CD4-positive, alpha-beta T cell (primary cell): ENCODE measurements around the gene DEFB113. TPM values are rescaled to one million over a fixed set of nuclear protein-coding genes. Genes with fewer than 3 reads are reported as not detected.

Source experiments
- ATAC-seq: fragments of 200-7000 bp; cut with Tn5 transposase; one replicate; pipeline ENCODE4 v1.10.0; 2022; ENCODE audit warnings: mild to moderate bottlenecking; ENCODE audit not compliant: poor library complexity
- CTCF ChIA-PET: fragments of 350-600 bp; sonication (Branson Sonifier 250); formaldehyde crosslinking; loops from one replicate; lab custom pipeline; 2021; ENCODE audit warnings: antibody characterized with exemption, inconsistent platforms; lab: Charles Lee
- POLR2A ChIA-PET: fragments of 350-600 bp; sonication (Branson Sonifier 250); formaldehyde crosslinking; loops from one replicate; lab custom pipeline; 2021; ENCODE audit warnings: antibody characterized with exemption, inconsistent platforms; lab: Charles Lee
- DNase-seq, 14 experiments: peaks; one replicate each; pipeline ENCODE4 v3.0.0-alpha.2; 2013 to 2020; ENCODE audit warnings: mixed read lengths in 2 of 14
- H3K27ac ChIP-seq, 2 donors: one replicate each; pipeline versions ENCODE4 v1.5.1 to v1.7.0; 2013; ENCODE audit warnings: low read length in 2 of 2, low read depth in 1 of 2, mild to moderate bottlenecking in 1 of 2
- H3K27me3 ChIP-seq, 2 experiments: 1 replicate in 1 of 2; 2 replicates in 1 of 2; pipeline versions ENCODE4 v1.6.1 to v1.7.0; 2013; ENCODE audit warnings: low read length in 2 of 2, control low read depth in 1 of 2, mild to moderate bottlenecking in 1 of 2, moderate library complexity in 1 of 2; ENCODE audit not compliant: insufficient read depth in 2 of 2, control insufficient read depth in 1 of 2
- H3K36me3 ChIP-seq: one replicate; pipeline ENCODE4 v1.6.1; 2013; ENCODE audit warnings: low read length, control low read depth; ENCODE audit not compliant: insufficient read depth
- H3K4me1 ChIP-seq: one replicate; pipeline ENCODE4 v1.6.1; 2013; ENCODE audit warnings: low read length, control low read depth; ENCODE audit not compliant: insufficient read depth
- H3K4me3 ChIP-seq: one replicate; pipeline ENCODE4 v1.5.1; 2013; ENCODE audit warnings: mild to moderate bottlenecking, low read length, moderate library complexity
- H3K9me3 ChIP-seq, 2 experiments: 1 replicate in 1 of 2; 2 replicates in 1 of 2; pipeline versions ENCODE4 v1.6.1 to v1.7.0; 2013; ENCODE audit warnings: low read length in 2 of 2, mild to moderate bottlenecking in 2 of 2, control low read depth in 1 of 2, moderate library complexity in 1 of 2; ENCODE audit not compliant: control insufficient read depth in 1 of 2, insufficient read depth in 1 of 2
- H3K27ac Mint-ChIP-seq: one replicate; pipeline ENCODE4 v1.8.0; 2020; ENCODE audit warnings: mixed read lengths
- H3K27me3 Mint-ChIP-seq: one replicate; pipeline ENCODE4 v1.8.0; 2021; ENCODE audit warnings: mixed read lengths
- H3K36me3 Mint-ChIP-seq: one replicate; pipeline ENCODE4 v1.8.0; 2021; ENCODE audit warnings: low read depth, mixed read lengths
- H3K4me1 Mint-ChIP-seq: one replicate; pipeline ENCODE4 v1.8.0; 2021; ENCODE audit warnings: low read depth, mixed read lengths
- H3K4me3 Mint-ChIP-seq: one replicate; pipeline ENCODE4 v1.8.0; 2020; ENCODE audit warnings: mild to moderate bottlenecking, mixed read lengths
- H3K9me3 Mint-ChIP-seq: one replicate; pipeline ENCODE4 v1.8.0; 2020; ENCODE audit warnings: mixed read lengths
- intact Hi-C, 2 experiments: fragments of 100-400 bp; cut with DNase I in 1 of 2; cut with micrococcal nuclease in 1 of 2; formaldehyde crosslinking; loops; one replicate each; pipeline versions ENCODE4 v1.15.1 to v1.9.0; 2023 to 2025; cut with DNase I, micrococcal nuclease
- total RNA-seq, 174 experiments: library from RNA in 2 of 174; stranded (reverse) in 2 of 174; gene quantifications; one replicate each; pipeline ENCODE4 v1.2.3 and lab custom pipeline; 2021 to 2026
- TF ChIP-seq, protein P1 (sequence below): fragments of 200-600 bp; IDR thresholded peaks from one replicate; pipeline ENCODE4 v1.8.0; 2022; ENCODE audit warnings: antibody characterized with exemption, mild to moderate bottlenecking

DEFB113 gene
- total RNA-seq, 2 experiments from 2014 or later: not detected

DNA sequence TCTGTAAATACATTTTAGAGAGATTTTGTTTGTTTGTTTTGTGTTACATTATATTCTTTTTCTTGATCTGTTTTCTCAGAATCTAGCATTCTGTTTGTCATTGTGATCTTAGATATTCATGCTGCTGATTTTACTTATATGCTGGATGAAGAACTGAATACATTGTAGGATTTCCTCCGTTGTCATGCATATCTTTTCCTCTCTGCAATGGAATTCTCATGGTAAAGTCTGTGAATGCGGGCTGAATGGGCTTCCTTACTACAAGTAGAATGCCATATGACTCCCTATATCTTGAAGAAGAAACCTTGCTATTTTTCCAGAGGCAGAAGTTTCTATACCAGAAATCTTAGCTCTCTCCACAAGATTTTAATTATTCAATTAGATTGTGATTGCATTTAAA is 3.1 kb downstream of the DEFB113 start:
- Histone ChIP-seq H3K4me1 (no peaks in the 10 kb centered on the region), H3K4me3 (no peak overlapping the region), H3K27ac (no peak overlapping the region), H3K36me3 (no peaks in the 10 kb centered on the region), H3K27me3 (no peaks in the 10 kb centered on the region), H3K9me3 (no peaks in the 10 kb centered on the region)
- Mint-ChIP-seq H3K4me1 (no peaks in the 10 kb centered on the region), H3K27ac (no peak overlapping the region), H3K27me3 (no peaks in the 10 kb centered on the region), H3K36me3 (no peaks in the 10 kb centered on the region), H3K9me3 (no peaks in the 10 kb centered on the region), H3K4me3 (no peak overlapping the region)
- TF ChIP-seq, protein P1, sequence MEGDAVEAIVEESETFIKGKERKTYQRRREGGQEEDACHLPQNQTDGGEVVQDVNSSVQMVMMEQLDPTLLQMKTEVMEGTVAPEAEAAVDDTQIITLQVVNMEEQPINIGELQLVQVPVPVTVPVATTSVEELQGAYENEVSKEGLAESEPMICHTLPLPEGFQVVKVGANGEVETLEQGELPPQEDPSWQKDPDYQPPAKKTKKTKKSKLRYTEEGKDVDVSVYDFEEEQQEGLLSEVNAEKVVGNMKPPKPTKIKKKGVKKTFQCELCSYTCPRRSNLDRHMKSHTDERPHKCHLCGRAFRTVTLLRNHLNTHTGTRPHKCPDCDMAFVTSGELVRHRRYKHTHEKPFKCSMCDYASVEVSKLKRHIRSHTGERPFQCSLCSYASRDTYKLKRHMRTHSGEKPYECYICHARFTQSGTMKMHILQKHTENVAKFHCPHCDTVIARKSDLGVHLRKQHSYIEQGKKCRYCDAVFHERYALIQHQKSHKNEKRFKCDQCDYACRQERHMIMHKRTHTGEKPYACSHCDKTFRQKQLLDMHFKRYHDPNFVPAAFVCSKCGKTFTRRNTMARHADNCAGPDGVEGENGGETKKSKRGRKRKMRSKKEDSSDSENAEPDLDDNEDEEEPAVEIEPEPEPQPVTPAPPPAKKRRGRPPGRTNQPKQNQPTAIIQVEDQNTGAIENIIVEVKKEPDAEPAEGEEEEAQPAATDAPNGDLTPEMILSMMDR: no peak
- POLR2A ChIA-PET: no interaction called here
- CTCF ChIA-PET: no interaction called here
- ATAC-seq (no peak), DNase-seq (no peak)
- intact Hi-C loops: no loop called here

DNA sequence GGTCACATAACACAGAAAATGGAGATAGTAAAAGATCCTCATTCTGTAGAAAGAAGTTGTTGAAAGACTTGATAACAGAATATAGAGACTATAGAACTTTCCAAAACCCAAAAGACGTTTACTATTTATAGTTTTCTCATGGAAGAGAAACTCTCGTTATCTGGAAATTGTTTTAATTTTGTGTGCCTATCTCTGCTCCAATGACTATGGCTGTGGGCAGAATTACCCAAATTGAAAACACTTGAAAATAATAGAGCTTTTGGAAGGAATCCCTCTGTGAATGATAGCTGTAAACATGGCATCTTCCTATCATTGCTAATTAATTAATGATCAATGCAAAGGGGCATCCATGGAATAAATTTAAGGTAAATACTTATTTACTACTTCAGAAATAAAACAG is 5.4 kb downstream of the DEFB113 start, which contains the start of gene DEFB114:
Gene DEFB114, minus strand, starts transcription at position 101 of the 400 bp plus-strand sequence. Its CDS starts 59 bp downstream, at position 42.
- Mint-ChIP-seq H3K9me3 (no peaks in the 10 kb centered on the region), H3K27ac (no peak within 1 kb of the TSS), H3K4me1 (no peaks in the 10 kb centered on the region), H3K4me3 (no peak within 1 kb of the TSS), H3K36me3 (no peaks in the 10 kb centered on the region), H3K27me3 (no peaks in the 10 kb centered on the region)
- H3K27me3 ChIP-seq: no peaks in the 10 kb centered on the region
- no peak within 1 kb of the TSS for H3K27ac ChIP-seq
- no peaks in the 10 kb centered on the region for H3K36me3 ChIP-seq
- TF ChIP-seq, protein P1: no peak
- H3K9me3 ChIP-seq: no peaks in the 10 kb centered on the region
- no peak for DNase-seq
- ChIA-PET POLR2A (no interaction called here), CTCF (no interaction called here)
- intact Hi-C loops: no loop called here
- H3K4me3 ChIP-seq: no peak within 1 kb of the TSS
- H3K4me1 ChIP-seq: no peaks in the 10 kb centered on the region
- ATAC-seq: no peak

DNA sequence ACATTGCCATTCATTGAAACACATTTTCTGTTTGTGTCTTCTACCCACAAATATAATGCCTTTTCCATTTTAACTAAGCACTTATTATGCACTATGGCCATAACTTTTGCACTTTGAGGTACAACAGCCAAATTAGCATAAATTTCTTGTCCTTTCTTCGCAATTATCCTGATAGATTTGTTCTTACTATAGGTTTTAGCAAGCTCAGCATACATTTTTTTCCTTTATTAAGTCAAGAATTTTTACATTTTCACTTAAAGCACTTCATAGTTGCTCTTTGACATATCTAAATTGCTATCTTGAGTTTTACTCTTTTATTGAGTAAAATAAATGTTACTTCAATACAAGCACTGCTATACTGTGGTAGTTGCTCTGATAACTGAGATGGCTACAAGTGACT is 11.2 kb downstream of the DEFB113 start:
- CTCF ChIA-PET: no interaction called here
- Mint-ChIP-seq H3K27ac (no peak overlapping the region), H3K4me3 (no peak overlapping the region), H3K9me3 (no peaks in the 10 kb centered on the region), H3K4me1 (no peaks in the 10 kb centered on the region), H3K36me3 (no peaks in the 10 kb centered on the region), H3K27me3 (no peaks in the 10 kb centered on the region)
- Histone ChIP-seq H3K27me3 (no peaks in the 10 kb centered on the region), H3K9me3 (no peaks in the 10 kb centered on the region), H3K36me3 (no peaks in the 10 kb centered on the region), H3K4me1 (no peaks in the 10 kb centered on the region), H3K4me3 (no peak overlapping the region), H3K27ac (no peak overlapping the region)
- DNase-seq (no peak), ATAC-seq (no peak)
- intact Hi-C loops: no loop called here
- TF ChIP-seq, protein P1: no peak
- POLR2A ChIA-PET: no interaction called here
